Esophagus squamous epithelium (tissue), 5 donors: ENCODE measurements around the gene ST6GALNAC3. TPM values are rescaled to one million over a fixed set of nuclear protein-coding genes. Genes with fewer than 3 reads are reported as not detected.

ENCODE experiments used
- DNase-seq: peaks from one replicate; lab custom pipeline; 2025; lab: John Stamatoyannopoulos, UW
- H3K27ac ChIP-seq, 4 donors: fragments of 200-600 bp; sonication (generic); one replicate each; pipeline ENCODE4 v1.5.1; 2016 to 2019; ENCODE audit warnings: mild to moderate bottlenecking in 1 of 4
- H3K27me3 ChIP-seq, 4 donors: fragments of 200-600 bp; sonication (generic); 1 replicate in 3 of 4; 2 replicates in 1 of 4; pipeline versions ENCODE4 v1.5.1 to v1.6.0; 2017 to 2021; ENCODE audit warnings: antibody characterized with exemption in 1 of 4
- H3K36me3 ChIP-seq, 3 donors: fragments of 200-600 bp; sonication (generic); one replicate each; pipeline ENCODE4 v1.5.1; 2016 to 2019
- H3K4me1 ChIP-seq, 3 donors: fragments of 200-600 bp; sonication (generic); one replicate each; pipeline ENCODE4 v1.5.1; 2017 to 2019
- H3K4me3 ChIP-seq, 4 donors: fragments of 200-600 bp; sonication (generic); 1 replicate in 3 of 4; 2 replicates in 1 of 4; pipeline ENCODE4 v1.5.1; 2016 to 2019; ENCODE audit warnings: mild to moderate bottlenecking in 2 of 4, moderate library complexity in 1 of 4
- H3K9me3 ChIP-seq, 3 donors: fragments of 200-600 bp; sonication (generic); one replicate each; pipeline ENCODE4 v1.5.1; 2016 to 2019
- CTCF ChIP-seq, 6 experiments: fragments of 450-650 bp in 4 of 6; fragments of 200-600 bp in 2 of 6; sonication (generic) in 2 of 6; IDR thresholded peaks; one replicate each; pipeline ENCODE4 v1.5.1; 2016 to 2019; ENCODE audit warnings: antibody characterized with exemption in 6 of 6, mild to moderate bottlenecking in 4 of 6, moderate library complexity in 4 of 6
- POLR2A ChIP-seq, 4 donors: fragments of 450-650 bp; IDR thresholded peaks; one replicate each; pipeline ENCODE4 v1.6.1; 2017; ENCODE audit warnings: antibody characterized with exemption in 4 of 4, mild to moderate bottlenecking in 4 of 4, moderate library complexity in 3 of 4
- WGBS, 2 donors: methylation state at CpG; one replicate each; pipeline ENCODE4 v1.1.5; 2018; 5-methylcytosine and 5-hydroxymethylcytosine counted together
- intact Hi-C: fragments of 100-400 bp; cut with DNase I; formaldehyde crosslinking; loops from one replicate; pipeline ENCODE4 v1.15.0; 2022
- total RNA-seq, 4 donors: library from RNA; depleted of rRNA; stranded (reverse); fragments of >200 nt; gene quantifications; one replicate each; pipeline ENCODE4 v1.1.0, GENCODE V29; 2016
- donor health status: DM: yes; HTN: yes; CAD: no.

Gene ST6GALNAC3
- total RNA-seq, 4 donors from 2014 or later, result 0.27 to 4.3 (median 2.2) TPM

DNA sequence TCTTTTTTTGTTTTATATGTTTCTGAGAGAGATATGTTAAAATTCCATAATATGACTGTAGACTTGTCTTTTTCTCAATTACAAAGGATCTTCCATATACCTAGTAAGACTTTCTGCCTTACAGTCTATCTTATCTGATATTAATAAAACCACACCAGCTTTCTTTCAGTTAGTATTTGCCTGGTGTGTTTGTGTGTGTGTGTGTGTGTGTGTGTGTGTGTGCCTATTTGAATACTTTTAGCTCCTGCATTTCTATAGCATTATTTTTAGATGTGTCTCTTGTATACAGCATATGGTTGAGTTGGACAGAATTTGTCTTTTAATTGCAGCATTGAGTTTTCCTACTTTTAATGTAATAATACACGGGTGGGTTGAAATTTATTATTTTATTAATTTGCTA lies 27.5 kb downstream of the ST6GALNAC3 start:
- intact Hi-C loops, result no loop called here
- no peaks in the 10 kb centered on the region for H3K36me3 ChIP-seq
- no peaks in the 10 kb centered on the region for H3K27me3 ChIP-seq
- no peak overlapping the region for H3K4me3 ChIP-seq
- TF ChIP-seq CTCF (IDR thresholded peaks at IDR 0.05) (no peak), POLR2A (IDR thresholded peaks at IDR 0.05) (no peak)
- DNase-seq, result no peak
- H3K4me1 ChIP-seq, result no peaks in the 10 kb centered on the region
- 77 to 84% methylated on average over 1 of the region's 1 CpG for WGBS, 2 donors
- H3K9me3 ChIP-seq, result no peaks in the 10 kb centered on the region
- no peak overlapping the region for H3K27ac ChIP-seq

- TF ChIP-seq CTCF (IDR thresholded peaks at IDR 0.05) (no peak), POLR2A (IDR thresholded peaks at IDR 0.05) (no peak)
- Histone ChIP-seq H3K27ac (no peak overlapping the region), H3K9me3 (no peaks in the 10 kb centered on the region), H3K4me3 (no peak overlapping the region), H3K36me3 (no peaks in the 10 kb centered on the region), H3K27me3 (no peaks in the 10 kb centered on the region), H3K4me1 (no peaks in the 10 kb centered on the region)
- no peak for DNase-seq
- intact Hi-C loops, result no loop called here
Observed at GRCh38 chr1:76103034-76103433, 28.5 kb downstream of the ST6GALNAC3 start.

DNA sequence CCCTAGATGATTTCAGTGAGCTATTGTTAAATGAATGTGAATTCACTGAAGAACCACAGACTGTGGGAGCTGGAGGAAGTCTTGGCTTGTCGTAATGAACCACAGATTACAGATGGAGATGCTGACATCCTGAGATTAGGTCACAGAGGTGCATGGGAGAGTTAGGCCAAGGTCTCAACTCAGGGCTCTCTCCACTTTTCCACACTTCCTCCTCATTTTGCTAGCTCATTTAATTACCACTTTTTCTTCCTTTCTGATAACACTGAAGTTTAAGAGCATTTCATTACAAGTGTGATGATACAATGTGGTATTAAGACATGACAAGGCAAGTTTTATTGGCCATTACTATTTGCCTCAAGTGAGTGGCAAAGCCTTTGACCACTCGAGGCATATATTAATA lies 30.8 kb downstream of the ST6GALNAC3 start:
- Histone ChIP-seq H3K27ac (no peak overlapping the region), H3K36me3 (no peaks in the 10 kb centered on the region), H3K4me3 (no peak overlapping the region), H3K9me3 (no peaks in the 10 kb centered on the region), H3K4me1 (peaks cover 0 to 5% (median 2%) of the 10 kb centered on the region in 3 donors), H3K27me3 (no peaks in the 10 kb centered on the region)
- TF ChIP-seq POLR2A (IDR thresholded peaks at IDR 0.05), result no peak
- TF ChIP-seq CTCF (IDR thresholded peaks at IDR 0.05), result no peak
- DNase-seq, result no peak
- 41 to 43% methylated on average over 2 of the region's 2 CpGs for WGBS, 2 donors
- intact Hi-C loops, result no loop called here

GRCh38 chr1:76106251-76106650 lies 31.7 kb downstream of the ST6GALNAC3 start:
- peaks cover 0 to 9% (median 4%) of the 10 kb centered on the region in 3 donors for H3K4me1 ChIP-seq
- H3K27me3 ChIP-seq, result no peaks in the 10 kb centered on the region
- no peaks in the 10 kb centered on the region for H3K36me3 ChIP-seq
- WGBS, 2 donors, result 56 to 77% methylated on average over 1 of the region's 1 CpG
- no peaks in the 10 kb centered on the region for H3K9me3 ChIP-seq
- no peak for DNase-seq
- TF ChIP-seq POLR2A (IDR thresholded peaks at IDR 0.05) (no peak), CTCF (IDR thresholded peaks at IDR 0.05) (no peak)
- intact Hi-C loops, result no loop called here
- H3K27ac ChIP-seq, result no peak overlapping the region
- H3K4me3 ChIP-seq, result no peak overlapping the region

GRCh38 chr1:76106719-76107235 lies 32.2 kb downstream of the ST6GALNAC3 start:
- WGBS, 2 donors, result 47 to 56% methylated on average over 1 of the region's 1 CpG
- H3K27me3 ChIP-seq, result no peaks in the 10 kb centered on the region
- intact Hi-C loops, result no loop called here

More at GRCh38 chr1:76106719-76107235, 32.2 kb downstream of the ST6GALNAC3 start:
- Histone ChIP-seq H3K4me3 (no peak overlapping the region), H3K4me1 (peaks cover 0 to 9% (median 4%) of the 10 kb centered on the region in 3 donors), H3K9me3 (no peaks in the 10 kb centered on the region), H3K27ac (no peak overlapping the region), H3K36me3 (no peaks in the 10 kb centered on the region)
- no peak for DNase-seq
- no peak for TF ChIP-seq POLR2A (IDR thresholded peaks at IDR 0.05)
- TF ChIP-seq CTCF (IDR thresholded peaks at IDR 0.05), result no peak
